Neuronal stem cell (in vitro differentiated cells): Measurements from ENCODE around the gene CLEC4F.

Source experiments
- DNase-seq: peaks from one replicate; pipeline ENCODE4 v3.0.0-alpha.2; 2013; ENCODE audit warnings: low spot score
- H2AFZ ChIP-seq: one replicate; pipeline ENCODE4 v1.6.1; 2013; ENCODE audit warnings: mild to moderate bottlenecking, low read length, inconsistent platforms
- H2AK5ac ChIP-seq: 2 replicates; pipeline ENCODE4 v1.6.1; 2013; ENCODE audit warnings: low read depth, mild to moderate bottlenecking, inconsistent platforms, low read length, moderate library complexity, mixed read lengths
- H2BK120ac ChIP-seq: 2 replicates; pipeline ENCODE4 v1.6.1; 2013; ENCODE audit warnings: low read depth, mild to moderate bottlenecking, inconsistent platforms, low read length, moderate library complexity, mixed read lengths
- H2BK12ac ChIP-seq: one replicate; pipeline ENCODE4 v1.6.1; 2013; ENCODE audit warnings: low read length, inconsistent platforms
- H2BK15ac ChIP-seq: 2 replicates; pipeline ENCODE4 v1.6.1; 2013; ENCODE audit warnings: mild to moderate bottlenecking, low read length, inconsistent platforms, mixed read lengths
- H2BK5ac ChIP-seq: one replicate; pipeline ENCODE4 v1.6.1; 2013; ENCODE audit warnings: inconsistent platforms, mild to moderate bottlenecking, low read length, moderate library complexity
- H3K14ac ChIP-seq: one replicate; pipeline ENCODE4 v1.6.1; 2013; ENCODE audit warnings: low read length, inconsistent platforms
- H3K18ac ChIP-seq: 2 replicates; pipeline ENCODE4 v1.6.1; 2013; ENCODE audit warnings: low read length, inconsistent platforms
- H3K23ac ChIP-seq: 2 replicates; pipeline ENCODE4 v1.6.1; 2013; ENCODE audit warnings: low read depth, mild to moderate bottlenecking, mixed read lengths, low read length, inconsistent platforms; ENCODE audit not compliant: poor library complexity
- H3K27ac ChIP-seq: replicated peaks from 3 replicates; pipeline ENCODE4 v1.5.1; 2013; ENCODE audit warnings: low read length, inconsistent platforms
- H3K27me3 ChIP-seq, 3 experiments: 2 replicates each; pipeline ENCODE4 v1.6.1; 2013; ENCODE audit warnings: low read length in 3 of 3, mild to moderate bottlenecking in 2 of 3, inconsistent platforms in 1 of 3, low read depth in 1 of 3, mixed read lengths in 1 of 3, moderate library complexity in 1 of 3; ENCODE audit not compliant: control insufficient read depth in 3 of 3, insufficient read depth in 3 of 3
- H3K36me3 ChIP-seq, 2 donors: replicated peaks in 1 of 2; 2 replicates each; pipeline ENCODE4 v1.6.1; 2013; ENCODE audit warnings: low read length in 2 of 2; ENCODE audit not compliant: control insufficient read depth in 2 of 2, insufficient read depth in 2 of 2
- H3K4ac ChIP-seq: 2 replicates; pipeline ENCODE4 v1.6.1; 2013; ENCODE audit warnings: inconsistent platforms, mild to moderate bottlenecking, low read length, moderate library complexity
- H3K4me1 ChIP-seq, 2 donors: 1 replicate in 1 of 2; 2 replicates in 1 of 2; pipeline ENCODE4 v1.6.1; 2013; ENCODE audit warnings: low read length in 2 of 2, low read depth in 1 of 2; ENCODE audit not compliant: control insufficient read depth in 2 of 2, insufficient read depth in 1 of 2
- H3K4me2 ChIP-seq: one replicate; pipeline ENCODE4 v1.6.1; 2013; ENCODE audit warnings: mild to moderate bottlenecking, low read length, inconsistent platforms; ENCODE audit not compliant: insufficient read depth, poor library complexity, severe bottlenecking
- H3K4me3 ChIP-seq, 2 donors: 2 replicates each; pipeline ENCODE4 v1.5.1; 2013; ENCODE audit warnings: low read length in 2 of 2, mild to moderate bottlenecking in 2 of 2, inconsistent platforms in 1 of 2, moderate library complexity in 1 of 2
- H3K79me1 ChIP-seq: one replicate; pipeline ENCODE4 v1.6.1; 2013; ENCODE audit warnings: low read depth, mild to moderate bottlenecking, inconsistent platforms, low read length, moderate library complexity
- H3K9ac ChIP-seq: one replicate; pipeline ENCODE4 v1.6.1; 2013; ENCODE audit warnings: mild to moderate bottlenecking, low read depth, low read length, inconsistent platforms; ENCODE audit not compliant: poor library complexity
- H3K9me3 ChIP-seq, 2 donors: replicated peaks in 1 of 2; 2 replicates each; pipeline versions ENCODE3 to v1.6.1; 2013; ENCODE audit warnings: low read length in 2 of 2, mild to moderate bottlenecking in 2 of 2, inconsistent platforms in 1 of 2, low read depth in 1 of 2, mixed read lengths in 1 of 2, moderate library complexity in 1 of 2; ENCODE audit not compliant: control insufficient read depth in 2 of 2, insufficient read depth in 1 of 2
- H4K8ac ChIP-seq: one replicate; pipeline ENCODE4 v1.6.1; 2013; ENCODE audit warnings: low read depth, mild to moderate bottlenecking, inconsistent platforms, low read length, moderate library complexity
- H4K91ac ChIP-seq: one replicate; pipeline ENCODE4 v1.6.1; 2013; ENCODE audit warnings: low read length, low read depth, mild to moderate bottlenecking, inconsistent platforms; ENCODE audit not compliant: poor library complexity
- WGBS, 2 donors: extraction: QIAGEN DNeasy Blood & Tissue Kit; methylation state at CpG; one replicate each; pipeline ENCODE4 v1.1.7; 2013; ENCODE audit warnings: missing lambda C conversion rate in 2 of 2, mixed read lengths in 1 of 2; ENCODE audit not compliant: insufficient read length in 2 of 2, insufficient replicate concordance in 1 of 2; ENCODE audit errors: extremely low coverage in 2 of 2; 5-methylcytosine and 5-hydroxymethylcytosine counted together

CLEC4F gene

DNA sequence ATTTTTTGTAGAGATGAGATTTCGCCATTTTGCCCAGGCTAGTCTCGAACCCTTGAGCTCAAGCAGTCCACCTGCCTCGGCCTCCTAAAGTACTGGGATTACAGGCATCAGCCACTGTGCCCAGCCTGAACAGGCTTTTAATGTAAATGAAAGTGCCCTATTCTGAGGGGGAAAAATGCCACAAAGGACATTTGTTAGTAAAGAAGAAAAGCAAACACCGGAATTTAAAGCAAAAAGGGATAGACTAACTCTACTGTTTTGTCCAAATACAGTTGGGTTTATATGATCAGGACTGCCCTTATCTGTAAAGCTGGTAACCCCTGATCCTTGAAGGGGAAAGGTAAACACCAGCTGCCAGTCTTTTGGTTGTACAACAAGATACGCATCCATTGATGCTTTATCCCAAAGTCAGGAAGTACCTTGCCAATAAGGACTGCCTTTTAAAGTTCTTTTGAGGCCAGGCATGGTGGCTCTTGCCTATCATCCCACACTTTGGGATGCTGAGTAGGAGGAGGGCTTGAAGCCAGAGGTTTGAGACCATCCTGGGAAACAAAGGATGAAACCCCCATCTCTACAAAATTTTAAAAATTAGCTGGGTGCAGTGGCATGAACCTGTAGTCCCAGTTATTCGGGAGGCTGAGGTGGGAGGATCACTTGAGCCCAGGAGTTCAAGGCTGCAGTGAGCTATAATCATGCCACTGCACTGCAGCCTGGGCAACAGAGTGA lies 13.1 kb downstream of the CLEC4F start:
- Histone ChIP-seq H3K9ac (no peak overlapping the region), H3K4me3 (no peak overlapping the region), H3K36me3 (no peaks in the 10 kb centered on the region), H2BK5ac (no peak overlapping the region), H2BK15ac (no peak overlapping the region), H3K27ac (no peak overlapping the region), H3K9me3 (peaks cover 0 to 2% of the 10 kb centered on the region in 2 donors), H3K23ac (no peak overlapping the region), H2BK120ac (no peak overlapping the region), H3K4ac (no peak overlapping the region), H2AFZ (no peak overlapping the region), H4K8ac (no peak overlapping the region), H3K4me2 (no peak overlapping the region), H2AK5ac (no peak overlapping the region), H2BK12ac (no peak overlapping the region), H4K91ac (no peak overlapping the region), H3K14ac (no peak overlapping the region), H3K4me1 (no peaks in the 10 kb centered on the region), H3K27me3 (peaks cover 0 to 33% (median 3%) of the 10 kb centered on the region in 3 experiments), H3K18ac (no peak overlapping the region), H3K79me1 (no peaks in the 10 kb centered on the region)
- no peak for DNase-seq
- WGBS, 2 donors, result no CpG with 5 or more reads among the region's 6 CpGs

DNA sequence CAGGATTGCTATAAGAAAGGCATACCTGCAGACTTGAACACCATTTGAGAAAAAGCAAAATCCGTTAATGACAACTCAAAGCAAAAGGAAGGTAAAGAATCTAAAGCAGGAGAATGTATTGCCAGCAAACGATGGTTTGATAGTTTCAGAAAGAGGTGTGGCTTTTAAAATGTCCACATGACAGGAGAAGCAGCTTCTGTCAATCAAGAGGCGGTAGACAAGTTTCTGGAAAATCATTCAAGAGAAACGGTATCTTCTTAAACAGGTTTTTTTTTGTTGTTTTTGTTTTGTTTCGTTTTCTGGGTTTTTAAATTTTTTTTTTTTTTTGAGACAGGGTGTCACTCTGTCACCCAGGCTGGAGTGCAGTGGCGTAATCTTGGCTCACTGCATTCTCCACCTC lies 13.8 kb downstream of the CLEC4F start:
- Histone ChIP-seq H3K9me3 (peaks cover 0 to 2% of the 10 kb centered on the region in 2 donors), H3K27ac (no peak overlapping the region), H4K8ac (no peak overlapping the region), H3K79me1 (no peaks in the 10 kb centered on the region), H3K27me3 (peaks cover 0 to 38% (median 3%) of the 10 kb centered on the region in 3 experiments), H3K4ac (no peak overlapping the region), H3K4me3 (no peak overlapping the region), H3K4me2 (no peak overlapping the region), H3K18ac (no peak overlapping the region), H2AFZ (no peak overlapping the region), H3K23ac (no peak overlapping the region), H3K36me3 (no peaks in the 10 kb centered on the region), H2BK12ac (no peak overlapping the region), H3K9ac (no peak overlapping the region), H2BK15ac (no peak overlapping the region), H3K4me1 (no peaks in the 10 kb centered on the region), H3K14ac (no peak overlapping the region), H2AK5ac (no peak overlapping the region), H4K91ac (no peak overlapping the region), H2BK120ac (no peak overlapping the region), H2BK5ac (no peak overlapping the region)
- DNase-seq, result no peak
- WGBS, 2 donors, result no CpG with 5 or more reads among the region's 6 CpGs

DNA sequence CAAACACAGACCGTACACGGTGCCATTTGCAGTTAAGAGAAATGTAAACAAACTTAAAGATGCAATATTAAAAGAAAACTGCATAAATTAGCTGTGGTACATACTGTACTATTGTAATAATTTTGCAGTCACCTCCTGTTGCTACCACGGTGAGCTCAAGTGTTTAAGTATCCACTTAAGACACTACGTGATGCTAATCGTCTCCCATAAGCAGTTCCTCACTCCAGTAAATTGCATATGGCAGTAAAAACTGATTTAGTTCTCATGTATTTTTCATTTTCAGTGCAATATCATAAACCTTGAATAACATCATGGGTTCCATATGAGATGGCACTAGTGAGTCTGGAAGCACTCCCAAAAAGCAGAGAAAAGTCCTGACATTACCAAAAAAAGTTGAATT lies 14.4 kb downstream of the CLEC4F start:
- Histone ChIP-seq H2BK15ac (no peak overlapping the region), H4K8ac (no peak overlapping the region), H3K36me3 (no peaks in the 10 kb centered on the region), H3K4ac (no peak overlapping the region), H4K91ac (no peak overlapping the region), H3K9ac (no peak overlapping the region), H3K18ac (no peak overlapping the region), H3K79me1 (no peaks in the 10 kb centered on the region), H2BK120ac (no peak overlapping the region), H3K27ac (no peak overlapping the region), H3K9me3 (peaks cover 0 to 2% of the 10 kb centered on the region in 2 donors), H3K4me3 (no peak overlapping the region), H2AFZ (no peak overlapping the region), H2BK12ac (no peak overlapping the region), H2BK5ac (no peak overlapping the region), H3K4me2 (no peak overlapping the region), H3K27me3 (peaks cover 0 to 38% (median 3%) of the 10 kb centered on the region in 3 experiments), H2AK5ac (no peak overlapping the region), H3K4me1 (no peaks in the 10 kb centered on the region), H3K23ac (no peak overlapping the region), H3K14ac (no peak overlapping the region)
- no peak for DNase-seq
- WGBS, 2 donors, result no CpG with 5 or more reads among the region's 5 CpGs

DNA sequence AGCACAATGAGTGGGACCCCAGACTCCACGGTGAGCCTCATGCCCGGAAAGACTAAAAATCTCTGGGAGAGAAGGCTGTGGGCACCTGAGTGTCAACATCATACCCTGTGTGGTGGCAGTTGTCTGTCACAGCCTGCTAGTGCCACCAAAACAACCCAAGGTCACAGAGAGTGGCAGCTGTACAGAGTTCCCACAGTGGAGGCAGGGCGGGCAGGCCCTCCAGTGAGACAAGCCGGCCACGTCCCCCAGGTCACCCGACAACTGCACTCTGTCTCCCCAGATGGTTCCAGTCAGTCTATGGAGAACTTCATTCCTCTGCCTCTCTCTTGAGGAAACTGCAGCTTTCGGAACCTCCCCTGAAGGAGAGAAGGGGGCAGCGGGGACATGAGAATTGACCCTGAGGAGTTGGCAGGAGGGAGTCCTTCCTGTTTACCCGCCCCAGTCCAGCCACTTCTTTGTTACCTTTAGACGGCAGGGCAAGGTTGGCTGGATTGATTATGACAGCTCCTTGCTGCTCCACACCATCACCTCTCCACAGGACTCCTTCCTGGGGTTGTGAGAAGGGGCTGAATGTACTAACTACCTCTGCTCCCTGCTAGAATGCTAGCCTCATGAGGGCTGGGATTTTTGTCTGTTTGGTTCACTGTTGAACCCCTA lies 18.7 kb downstream of the CLEC4F start:
- H2BK5ac ChIP-seq, result no peak overlapping the region
- H3K4ac ChIP-seq, result no peak overlapping the region
- H4K8ac ChIP-seq, result no peak overlapping the region
- peaks cover 0 to 31% (median 0%) of the 10 kb centered on the region in 3 experiments for H3K27me3 ChIP-seq
- peaks cover 3% of the 10 kb centered on the region in 2 donors for H3K9me3 ChIP-seq
- H3K36me3 ChIP-seq, result no peaks in the 10 kb centered on the region
- H3K18ac ChIP-seq, result no peak overlapping the region
- H3K14ac ChIP-seq, result no peak overlapping the region
- no peak overlapping the region for H3K4me3 ChIP-seq
- H2BK12ac ChIP-seq, result no peak overlapping the region
- no peak for DNase-seq
- no peak overlapping the region for H2AK5ac ChIP-seq
- no peak overlapping the region for H3K23ac ChIP-seq
- H2BK120ac ChIP-seq, result no peak overlapping the region
- WGBS, 2 donors, result no CpG with 5 or more reads among the region's 10 CpGs
- H3K9ac ChIP-seq, result no peak overlapping the region
- no peak overlapping the region for H2BK15ac ChIP-seq
- no peak overlapping the region for H4K91ac ChIP-seq
- no peaks in the 10 kb centered on the region for H3K79me1 ChIP-seq
- H3K27ac ChIP-seq, result no peak overlapping the region
- H3K4me2 ChIP-seq, result no peak overlapping the region
- peaks cover 0 to under 1% of the 10 kb centered on the region in 2 donors for H3K4me1 ChIP-seq
- no peak overlapping the region for H2AFZ ChIP-seq
